Measurements from ENCODE around the gene CHCHD3.

Gene CHCHD3

GRCh38 chr7:132865366-132866143 is 216.3 kb downstream of the CHCHD3 start:
- no peak for DNase-seq
- no peak for TF ChIP-seq CTCF (IDR thresholded peaks at IDR 0.05; ENCODE audit: low read depth, low read length)
- H3K36me3 ChIP-seq = no peaks in the 10 kb centered on the region
- H3K9me3 ChIP-seq (ENCODE audit: severe bottlenecking) = no peaks in the 10 kb centered on the region
- H3K27ac ChIP-seq = no peak overlapping the region
- no peaks in the 10 kb centered on the region for H3K27me3 ChIP-seq (ENCODE audit: insufficient read depth, low read depth, severe bottlenecking)
- H3K4me3 ChIP-seq (ENCODE audit: low read depth, low read length) = no peak overlapping the region

- Histone ChIP-seq H3K27ac (no peak overlapping the region), H3K4me3 (ENCODE audit: low read depth, low read length) (no peak overlapping the region), H3K9me3 (ENCODE audit: severe bottlenecking) (no peaks in the 10 kb centered on the region), H3K27me3 (ENCODE audit: insufficient read depth, low read depth, severe bottlenecking) (no peaks in the 10 kb centered on the region), H3K36me3 (no peaks in the 10 kb centered on the region)
- no peak for TF ChIP-seq CTCF (IDR thresholded peaks at IDR 0.05; ENCODE audit: low read depth, low read length)
- DNase-seq = no peak
Measured at GRCh38 chr7:132861940-132862554, 219.8 kb downstream of the CHCHD3 start.

GRCh38 chr7:132861424-132861823 is 220.5 kb downstream of the CHCHD3 start:
- H3K27me3 ChIP-seq (ENCODE audit: insufficient read depth, low read depth, severe bottlenecking) = no peaks in the 10 kb centered on the region
- TF ChIP-seq CTCF (IDR thresholded peaks at IDR 0.05; ENCODE audit: low read depth, low read length) = no peak
- no peaks in the 10 kb centered on the region for H3K9me3 ChIP-seq (ENCODE audit: severe bottlenecking)
- H3K4me3 ChIP-seq (ENCODE audit: low read depth, low read length) = no peak overlapping the region
- no peaks in the 10 kb centered on the region for H3K36me3 ChIP-seq
- H3K27ac ChIP-seq = no peak overlapping the region
- DNase-seq = no peak

GRCh38 chr7:132859199-132859598 is 222.7 kb downstream of the CHCHD3 start:
- Histone ChIP-seq H3K36me3 (no peaks in the 10 kb centered on the region), H3K9me3 (ENCODE audit: severe bottlenecking) (no peaks in the 10 kb centered on the region), H3K4me3 (ENCODE audit: low read depth, low read length) (no peak overlapping the region), H3K27ac (no peak overlapping the region), H3K27me3 (ENCODE audit: insufficient read depth, low read depth, severe bottlenecking) (no peaks in the 10 kb centered on the region)
- no peak for TF ChIP-seq CTCF (IDR thresholded peaks at IDR 0.05; ENCODE audit: low read depth, low read length)
- no peak for DNase-seq

GRCh38 chr7:132858760-132859159 is 223.1 kb downstream of the CHCHD3 start:
- no peaks in the 10 kb centered on the region for H3K27me3 ChIP-seq (ENCODE audit: insufficient read depth, low read depth, severe bottlenecking)
- no peak for TF ChIP-seq CTCF (IDR thresholded peaks at IDR 0.05; ENCODE audit: low read depth, low read length)
- DNase-seq = no peak

More at GRCh38 chr7:132858760-132859159, 223.1 kb downstream of the CHCHD3 start:
- H3K9me3 ChIP-seq (ENCODE audit: severe bottlenecking) = no peaks in the 10 kb centered on the region
- no peak overlapping the region for H3K4me3 ChIP-seq (ENCODE audit: low read depth, low read length)
- H3K36me3 ChIP-seq = no peaks in the 10 kb centered on the region
- H3K27ac ChIP-seq = no peak overlapping the region
